Iris pigment epithelial cell (primary cell): ENCODE measurements around the gene NHLRC4.

Experiments used
- DNase-seq: peaks from one replicate; pipeline ENCODE4 v3.0.0-alpha.2; 2011; ENCODE audit warnings: low read depth

The NHLRC4 gene

DNA sequence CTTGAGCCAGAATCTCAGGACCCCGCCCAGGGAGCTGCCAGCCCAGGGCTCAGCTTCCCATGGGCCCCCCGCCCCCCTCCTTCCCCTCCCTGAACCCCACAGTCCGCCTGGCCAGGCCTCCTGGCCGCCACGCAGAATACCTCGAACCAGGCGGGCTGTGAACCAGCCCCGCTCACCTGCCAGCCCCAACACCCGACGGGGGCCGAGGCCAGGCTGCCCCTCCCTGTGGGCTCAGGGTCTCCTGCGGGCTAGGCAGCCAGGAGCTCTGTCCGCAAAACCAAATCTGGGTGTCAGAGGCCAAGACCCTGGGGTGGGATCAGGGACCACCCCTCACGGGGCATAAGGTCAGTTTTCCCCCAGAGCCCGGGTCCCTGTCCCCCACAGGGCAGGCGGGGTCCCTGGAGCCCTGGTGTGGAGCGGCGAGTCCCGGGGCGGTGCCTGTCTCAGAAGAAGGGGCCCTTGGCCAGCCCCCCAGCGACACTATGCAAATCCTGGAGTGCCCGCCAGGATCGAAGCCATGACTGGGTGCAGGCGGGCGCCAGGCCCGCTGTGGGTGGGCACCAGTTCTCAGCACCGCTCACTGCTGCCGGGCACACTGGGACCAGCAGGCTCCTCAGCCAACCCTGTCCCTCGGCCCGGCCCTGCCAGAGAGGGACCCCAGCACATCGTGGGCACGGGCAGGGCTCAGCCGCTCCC is 13.1 kb upstream of the NHLRC4 start:
- no peak for DNase-seq

DNA sequence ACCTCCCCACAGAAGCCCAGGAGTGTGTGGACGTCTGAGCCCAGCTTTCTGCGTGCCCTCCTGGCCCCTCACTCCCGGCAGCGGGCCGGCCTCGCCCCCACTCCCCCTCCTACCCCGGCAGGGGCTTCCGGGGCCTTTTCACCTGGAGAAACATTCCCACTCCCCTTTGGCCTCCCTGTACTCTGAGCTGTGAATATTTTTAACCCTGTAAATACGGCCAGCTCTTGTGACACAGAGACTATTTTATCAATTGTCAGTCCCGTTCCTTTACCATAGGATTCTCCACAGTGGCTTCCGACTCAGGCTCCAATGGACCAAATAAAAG is 12.5 kb upstream of the NHLRC4 start:
- DNase-seq: no peak

DNA sequence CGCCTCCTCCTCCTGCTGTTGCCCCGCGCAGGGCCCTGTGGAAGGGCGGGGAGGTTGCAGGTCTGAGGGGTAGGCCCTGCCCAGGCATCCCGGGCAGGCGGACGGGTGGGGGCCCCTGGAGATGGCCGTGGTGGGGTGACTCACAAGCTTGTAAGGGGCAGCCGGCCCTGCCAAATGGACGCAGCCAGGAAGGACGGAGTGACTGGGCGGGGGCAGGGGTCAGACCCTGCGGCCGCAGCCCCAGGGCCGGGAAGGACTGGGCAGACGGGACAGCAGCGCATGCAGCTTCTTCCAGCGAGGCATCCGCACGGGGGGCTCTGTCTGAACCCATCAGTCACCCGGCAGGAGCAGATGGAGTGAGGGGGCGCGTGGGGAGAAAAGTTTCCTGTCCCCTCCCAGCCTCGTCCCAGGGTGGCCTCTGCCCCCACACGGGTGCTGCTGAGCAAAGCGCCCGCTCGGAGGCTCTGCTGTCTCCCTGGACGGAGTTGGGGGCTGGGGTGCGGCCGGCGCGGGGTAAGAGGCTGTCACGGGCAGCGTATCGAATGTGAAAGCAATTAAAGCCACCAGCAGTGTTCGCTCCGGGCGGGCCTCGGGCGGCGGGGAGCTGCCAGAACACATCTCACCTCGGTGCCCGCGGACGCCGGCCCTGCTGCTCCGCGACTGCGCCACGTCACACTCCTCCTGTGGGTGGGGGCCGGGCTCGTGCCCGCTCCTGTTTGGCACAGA is 12.0 kb upstream of the NHLRC4 start:
- peak; percentile 50 for DNase-seq

DNA sequence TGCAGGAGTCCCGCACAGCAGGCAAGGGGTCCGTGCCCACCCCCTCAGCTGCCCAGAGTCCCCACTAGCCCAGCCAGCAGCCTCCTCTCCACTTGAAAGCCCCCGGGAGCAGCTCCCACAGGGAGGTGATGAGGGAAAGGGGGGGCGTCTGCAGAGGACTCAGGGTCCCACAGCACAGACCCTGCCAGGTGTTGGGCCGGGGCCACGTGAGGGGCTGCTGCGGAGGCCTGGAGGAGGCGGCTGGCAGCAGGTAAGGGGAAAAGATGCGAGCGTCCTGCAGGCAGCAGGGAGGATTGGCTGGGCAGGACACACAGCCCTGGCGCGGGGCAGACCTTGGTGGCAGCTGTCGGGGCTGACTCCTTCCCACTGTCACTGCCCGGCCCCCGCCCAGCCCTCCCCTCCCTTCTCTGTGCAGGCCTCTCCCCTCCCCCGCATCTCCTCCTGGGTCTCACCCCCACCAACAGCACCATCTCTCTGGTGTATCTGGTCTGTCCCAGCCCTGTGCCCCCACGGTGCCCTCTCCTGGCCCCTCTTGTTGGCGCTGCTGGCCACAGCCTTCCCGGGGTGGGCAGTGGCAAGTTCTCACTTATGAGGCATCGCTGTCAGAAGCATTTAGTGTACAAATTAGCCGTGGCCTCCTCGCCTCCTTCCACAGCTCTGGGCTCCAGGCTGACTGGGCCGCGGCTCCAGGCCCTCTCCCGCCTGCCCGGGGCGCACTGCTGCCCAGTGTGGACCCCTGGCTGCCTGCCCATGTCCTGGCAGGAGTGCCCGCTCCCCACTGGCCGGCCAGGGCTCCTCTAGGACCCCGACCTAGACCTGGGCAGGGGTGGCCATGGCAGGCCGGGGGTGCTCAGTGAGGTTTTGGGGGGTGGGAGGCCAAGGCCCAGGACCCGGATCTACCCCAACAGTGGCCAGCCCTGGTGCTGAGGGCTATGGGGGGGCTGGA is 11.0 kb upstream of the NHLRC4 start:
- DNase-seq: no peak

DNA sequence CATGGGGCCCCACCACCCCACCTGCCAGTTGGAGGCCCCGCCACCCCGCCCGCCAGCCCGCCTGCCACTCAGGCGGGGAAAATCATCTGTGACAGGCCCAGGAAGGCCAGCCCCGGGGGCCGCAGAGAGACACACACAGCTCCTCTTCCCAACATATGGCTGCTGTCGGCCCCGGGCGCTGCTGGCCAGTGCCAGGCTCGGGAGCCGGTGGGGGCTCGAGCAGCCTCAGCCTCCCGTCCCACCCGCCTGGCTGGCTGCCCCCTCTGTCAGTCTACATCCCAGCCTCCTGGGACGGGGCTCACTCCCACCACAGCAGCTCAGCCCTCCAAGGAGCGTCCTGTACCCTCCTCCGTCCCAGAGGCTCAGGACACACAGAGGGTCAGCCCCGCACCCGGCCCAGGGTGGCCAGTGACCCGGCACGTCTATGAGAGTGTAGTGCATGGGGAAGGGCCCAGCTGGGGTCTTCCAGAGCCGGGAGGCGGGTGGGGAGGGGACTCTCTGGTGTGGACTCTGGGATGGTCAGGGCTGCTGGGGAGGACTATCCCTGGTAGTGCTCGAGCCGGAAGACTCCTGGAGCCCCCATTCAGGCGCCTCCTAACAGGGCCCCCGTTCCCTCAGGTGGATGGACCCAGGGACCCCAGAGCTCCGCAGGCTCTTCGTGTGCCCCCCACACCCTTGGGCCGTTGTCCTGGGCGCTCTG is 10.2 kb upstream of the NHLRC4 start:
- no peak for DNase-seq

DNA sequence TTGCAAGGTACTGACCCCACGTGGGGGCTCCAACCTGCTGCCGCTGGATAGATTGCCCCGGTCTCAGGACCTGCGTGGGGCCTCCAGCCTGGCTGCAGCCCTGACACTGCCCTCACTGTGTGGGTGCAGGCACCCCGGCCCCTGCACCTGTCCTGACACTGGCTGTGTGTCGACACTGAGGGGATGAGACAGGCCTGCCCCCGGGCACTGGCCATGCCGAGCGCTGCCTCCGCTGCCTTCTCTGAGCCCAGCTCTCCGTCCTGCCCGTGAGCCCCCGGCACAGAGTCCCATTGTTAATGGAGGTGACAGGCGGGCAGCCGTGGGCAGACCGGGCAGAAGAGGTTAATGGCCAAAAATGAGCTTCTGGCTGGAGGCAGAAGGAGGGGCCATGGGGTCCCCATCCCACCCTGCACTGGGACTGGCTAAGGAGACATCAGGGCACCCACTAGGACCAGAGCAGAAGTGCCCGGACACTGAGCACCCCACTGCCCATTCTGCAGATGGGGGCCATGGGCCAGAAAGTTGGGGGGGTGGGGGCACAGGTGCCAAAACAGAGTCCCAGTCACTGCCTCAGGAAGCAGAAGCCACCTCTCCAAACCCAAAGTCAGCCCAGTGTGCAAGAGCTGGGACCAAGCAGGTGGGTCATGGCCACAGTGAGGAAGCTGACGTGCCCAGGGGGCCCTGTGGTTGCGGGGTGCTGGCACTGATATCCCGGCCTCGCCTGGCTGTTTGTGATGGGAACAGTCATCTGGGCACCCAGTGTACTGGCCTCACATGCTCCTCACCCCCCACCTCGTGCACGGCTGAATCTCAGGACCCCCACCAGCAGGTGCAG is 9.1 kb upstream of the NHLRC4 start:
- no peak for DNase-seq

DNA sequence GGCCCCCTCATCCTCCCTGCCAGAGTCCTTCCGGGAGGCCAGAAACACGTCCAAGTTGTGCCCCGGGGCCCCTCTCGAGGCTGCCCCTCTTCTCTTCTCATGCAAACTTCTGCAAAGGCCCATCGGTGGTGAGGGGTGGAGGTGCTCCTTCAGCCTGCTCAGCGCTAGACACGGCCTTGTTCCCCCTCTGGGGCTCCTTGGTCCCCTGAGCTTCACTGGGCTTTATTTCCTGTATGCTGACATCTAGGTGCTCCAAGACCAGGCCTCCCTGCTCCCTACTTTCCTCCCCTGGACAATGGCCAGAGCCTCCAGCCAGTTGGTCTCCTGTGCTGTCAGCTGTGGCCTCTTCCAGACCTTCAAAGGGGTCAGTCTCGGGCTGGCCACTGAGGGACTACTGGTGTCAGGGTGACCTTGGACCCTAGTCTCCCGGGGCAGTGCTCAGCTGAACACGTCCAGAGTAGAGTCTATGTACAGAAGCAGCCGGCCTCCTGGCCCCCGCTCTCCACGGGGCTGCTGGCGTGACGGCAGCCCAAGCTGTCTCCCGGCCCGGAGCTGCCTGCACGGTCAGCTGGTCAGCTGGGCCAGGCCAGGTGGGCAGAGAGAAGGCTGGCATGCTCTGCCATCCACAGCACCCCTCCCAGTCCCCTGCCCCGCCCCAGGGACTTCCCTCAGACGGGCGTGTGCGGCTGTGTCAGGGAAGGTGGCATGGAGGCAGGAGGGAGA is 8.3 kb upstream of the NHLRC4 start:
- DNase-seq: no peak

DNA sequence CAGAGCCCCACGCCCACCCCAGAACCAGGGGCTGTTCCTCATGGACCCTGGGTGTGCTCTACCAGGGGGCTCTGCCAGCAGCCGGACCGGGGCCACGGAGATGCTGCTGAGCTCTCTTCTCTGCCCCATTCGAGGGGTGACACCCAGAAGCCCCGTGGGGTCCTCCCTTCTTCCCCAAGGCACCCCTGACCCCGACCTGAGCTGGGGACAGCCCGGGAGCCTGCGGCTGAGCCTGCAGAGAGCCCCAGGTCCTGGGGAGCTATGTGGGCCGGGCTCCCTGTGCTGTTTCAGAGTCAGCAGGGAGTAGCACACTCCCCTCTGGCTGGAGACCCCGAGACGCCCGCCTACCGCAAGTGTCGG is 7.8 kb upstream of the NHLRC4 start:
- DNase-seq: no peak

DNA sequence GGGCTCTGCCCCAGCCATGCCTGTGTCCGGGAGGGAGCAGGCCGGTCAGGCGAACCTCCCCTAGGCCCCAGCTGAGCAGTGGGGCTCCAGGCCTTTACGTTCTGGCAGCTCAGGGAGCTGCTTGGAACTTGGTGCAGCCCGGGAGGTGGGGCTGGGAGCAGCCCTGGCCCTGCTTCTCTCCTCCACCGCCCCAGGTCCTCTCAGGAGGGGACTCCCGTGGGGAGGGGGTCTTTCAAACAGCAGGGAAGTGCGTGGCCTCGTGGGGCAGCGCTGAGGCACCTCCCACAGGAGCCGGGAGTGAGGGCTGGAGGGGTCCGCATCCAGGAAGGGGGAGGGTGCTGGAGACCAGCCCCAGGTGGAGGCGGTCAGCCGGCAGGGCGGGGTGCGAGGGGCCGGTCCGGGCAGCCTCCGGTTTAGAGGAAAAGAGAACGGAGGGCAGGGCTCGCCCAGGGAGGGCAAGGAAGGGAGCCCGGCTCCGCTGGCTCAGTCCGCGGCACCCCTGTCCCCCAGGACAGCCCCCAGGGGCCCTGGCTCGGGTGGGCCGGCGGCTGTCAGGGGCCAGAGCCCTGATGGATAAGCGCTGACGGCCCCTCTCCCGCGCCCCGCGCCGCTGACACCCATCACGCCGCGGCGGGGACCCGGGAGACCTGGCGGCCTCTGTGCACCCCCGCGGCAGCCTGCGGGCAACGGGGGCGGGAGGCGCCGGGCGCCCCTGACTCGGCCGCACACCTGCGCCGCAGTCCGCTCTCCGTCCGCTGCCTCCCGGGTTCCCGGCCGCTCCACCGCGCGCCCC is 7.2 kb upstream of the NHLRC4 start:
- DNase-seq: no peak

DNA sequence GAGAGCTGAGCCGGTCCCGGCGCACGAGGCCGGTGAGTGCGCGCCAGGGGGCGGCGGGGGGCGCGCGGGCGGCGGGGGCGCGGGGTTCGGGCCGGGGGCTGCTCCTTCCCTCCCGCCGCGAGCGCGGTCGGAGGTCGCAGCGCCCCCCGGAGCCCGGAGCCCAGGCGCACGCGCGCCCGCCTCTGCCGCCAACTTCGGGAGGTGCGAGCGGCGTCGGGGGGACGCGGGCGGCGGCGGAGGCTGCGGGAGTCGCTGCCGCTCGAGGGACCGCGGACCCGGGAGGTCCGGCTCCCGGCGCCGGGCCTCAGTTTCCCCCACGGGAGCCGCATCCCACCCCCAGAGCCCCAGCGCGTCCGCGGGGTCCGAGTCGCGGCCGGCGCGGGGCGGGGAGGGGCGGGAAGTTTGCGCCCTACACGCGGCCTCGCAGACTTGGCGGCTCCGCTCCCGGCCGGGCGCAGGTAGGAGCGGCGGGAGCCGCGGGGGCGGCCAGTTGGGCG is 6.6 kb upstream of the NHLRC4 start, which contains the start of gene PRR35:
Gene PRR35 (plus strand): TSS at position 191 of the 497 bp plus-strand sequence. CDS start 2,901 bp downstream, outside the sequence.
- no peak for DNase-seq

DNA sequence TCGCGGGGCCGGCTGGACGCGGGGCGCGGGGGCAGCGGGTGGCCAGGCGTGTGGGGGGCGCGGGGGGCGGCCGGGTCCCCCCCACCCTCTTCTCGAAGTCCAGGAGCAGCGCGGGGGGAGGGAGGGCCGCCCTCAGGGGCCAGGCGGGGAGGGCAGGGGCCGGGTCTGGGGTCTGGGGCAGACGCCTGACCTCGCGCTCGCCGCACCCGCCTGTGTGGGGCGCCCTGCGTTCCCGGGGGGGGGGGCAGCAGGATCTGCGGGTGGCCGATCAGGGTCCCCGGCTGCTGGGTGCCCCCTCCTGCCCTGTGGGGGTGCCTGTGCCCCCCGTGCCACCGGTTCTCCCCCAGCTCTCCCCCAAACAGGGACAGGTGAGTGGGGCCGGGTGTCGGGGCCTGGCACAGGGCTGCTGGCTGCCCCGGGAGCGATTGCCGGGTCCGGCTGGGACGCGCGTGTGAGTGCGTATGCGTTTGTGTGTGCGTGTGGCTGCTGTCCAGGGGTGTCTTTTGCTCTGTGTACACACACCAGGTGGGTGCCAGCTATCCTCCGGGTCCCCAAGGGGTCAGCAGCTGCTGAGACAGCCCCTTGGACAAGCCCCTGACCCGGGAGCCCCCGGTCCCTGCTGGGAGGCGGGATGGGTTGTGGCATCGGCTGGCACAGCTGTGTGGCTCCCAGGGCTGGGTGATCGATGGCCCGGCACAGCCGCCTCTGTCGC is 5.9 kb upstream of the NHLRC4 start:
- DNase-seq: no peak

DNA sequence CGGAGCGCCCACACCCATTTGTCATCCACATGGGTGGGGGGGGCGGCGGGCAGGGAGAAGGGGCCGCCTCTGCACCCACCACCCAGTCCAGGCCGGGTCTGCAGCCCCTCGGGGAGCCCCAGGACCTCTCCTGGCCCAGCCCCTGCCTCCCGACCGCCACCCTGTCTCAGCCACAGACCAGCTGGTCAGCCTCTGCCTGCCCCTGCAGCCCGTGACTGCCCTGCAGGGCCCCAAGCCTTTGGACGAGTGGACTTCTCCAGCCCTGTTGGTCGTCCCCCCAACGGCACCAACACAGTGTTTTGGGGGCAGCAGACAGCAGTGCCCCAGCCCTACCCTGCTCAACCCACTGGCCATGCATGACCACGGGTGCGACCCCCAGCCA is 5.4 kb upstream of the NHLRC4 start:
- DNase-seq: no peak

DNA sequence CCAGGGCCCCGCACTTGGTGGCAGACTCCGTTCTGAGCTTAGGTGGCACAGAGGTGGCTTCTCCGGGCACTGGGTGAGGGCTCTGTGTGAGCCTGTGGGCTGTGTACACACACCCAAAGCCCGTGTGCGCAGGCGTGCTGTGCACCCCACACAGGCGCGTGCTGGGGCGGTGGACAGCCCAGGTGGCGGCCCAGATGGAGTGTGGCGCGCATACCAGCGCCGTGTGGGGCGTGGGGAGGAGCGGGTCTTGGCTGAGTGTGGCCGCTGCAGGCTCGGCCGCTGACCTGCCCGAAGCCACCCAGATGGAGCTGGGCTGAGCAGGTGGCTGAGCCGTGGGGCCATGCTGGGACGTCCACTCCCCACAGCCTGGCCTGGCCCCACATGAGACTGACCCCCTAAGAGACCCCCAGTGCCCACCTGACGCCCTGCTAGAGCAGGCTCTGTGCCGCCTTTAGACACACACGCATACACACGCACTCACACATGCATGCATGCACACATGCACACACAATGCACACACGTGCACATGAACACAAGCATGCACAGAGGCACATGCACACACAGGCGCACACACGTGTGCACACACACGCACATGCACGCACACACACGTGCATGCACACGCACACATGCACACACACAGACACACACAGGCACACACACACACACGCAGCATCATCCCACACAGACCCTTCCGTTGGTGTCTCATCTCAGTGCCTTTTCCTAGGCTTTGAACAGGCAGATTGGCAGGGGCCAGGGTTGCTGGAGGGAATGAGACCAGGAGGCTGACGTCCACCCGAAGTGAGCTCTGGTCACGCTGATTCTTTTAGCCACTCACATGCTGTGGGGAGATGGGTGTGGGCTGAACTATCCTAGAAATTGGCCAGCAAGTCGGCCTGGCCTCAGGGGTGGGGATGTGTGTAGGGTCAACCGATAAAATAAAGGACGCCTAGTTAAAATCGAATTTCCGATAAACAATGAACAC is 4.6 kb upstream of the NHLRC4 start:
- DNase-seq: no peak

DNA sequence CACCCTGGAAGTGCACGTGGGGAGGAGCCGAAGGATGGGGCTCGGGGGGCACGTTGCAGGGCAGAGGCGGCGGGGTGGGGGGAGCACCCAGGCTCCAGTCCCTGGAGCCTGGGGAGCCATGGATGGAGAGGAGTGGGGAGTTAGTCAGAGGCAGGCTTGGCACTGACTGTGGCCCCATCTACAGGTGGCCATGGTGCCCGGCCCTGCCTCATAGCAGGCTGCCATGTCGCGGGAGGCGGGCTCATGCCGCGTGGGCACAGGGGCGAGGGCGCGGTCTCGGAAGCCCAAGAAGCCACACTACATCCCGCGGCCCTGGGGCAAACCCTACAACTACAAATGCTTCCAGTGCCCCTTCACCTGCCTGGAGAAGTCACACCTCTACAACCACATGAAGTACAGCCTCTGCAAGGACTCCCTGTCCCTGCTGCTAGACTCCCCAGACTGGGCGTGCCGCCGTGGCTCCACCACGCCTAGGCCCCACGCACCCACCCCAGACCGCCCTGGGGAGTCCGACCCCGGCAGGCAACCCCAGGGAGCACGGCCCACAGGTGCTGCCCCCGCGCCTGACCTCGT is 3.6 kb upstream of the NHLRC4 start:
- DNase-seq: no peak

DNA sequence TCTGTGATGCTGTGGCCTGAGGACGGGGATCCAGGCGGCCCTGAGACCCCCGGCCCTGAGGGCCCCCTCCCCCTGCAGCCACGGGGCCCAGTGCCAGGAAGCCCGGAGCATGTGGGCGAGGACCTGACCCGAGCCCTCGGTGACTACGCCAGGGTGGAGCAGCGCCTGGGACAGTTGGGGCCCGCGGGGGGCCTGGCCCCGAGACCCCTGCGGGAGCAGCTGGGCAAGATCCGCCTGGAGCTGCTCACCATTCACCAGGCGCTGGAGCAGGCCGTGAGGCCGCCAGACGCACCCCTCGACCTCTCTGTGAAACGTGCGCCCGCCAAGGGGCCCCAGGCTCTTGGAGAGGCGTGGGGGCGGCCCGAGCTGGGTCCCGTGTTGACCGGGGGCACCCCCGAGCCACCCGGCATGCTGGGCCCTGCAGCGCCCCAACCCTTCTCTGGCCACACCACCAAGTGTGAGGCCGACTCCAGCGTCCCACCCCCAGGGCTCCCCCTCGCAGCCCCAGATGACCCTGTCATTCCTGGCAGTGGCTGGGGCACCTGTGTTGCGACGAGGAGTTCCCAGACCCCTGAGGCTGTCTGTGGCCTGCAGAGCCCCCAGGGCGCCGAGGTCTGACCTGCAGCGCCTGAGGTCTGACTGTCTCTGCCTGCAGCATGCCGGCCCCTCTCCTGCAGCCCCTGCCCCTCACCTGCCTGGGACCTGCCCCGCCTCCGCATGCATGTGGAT is 2.0 kb upstream of the NHLRC4 start:
- no peak for DNase-seq

DNA sequence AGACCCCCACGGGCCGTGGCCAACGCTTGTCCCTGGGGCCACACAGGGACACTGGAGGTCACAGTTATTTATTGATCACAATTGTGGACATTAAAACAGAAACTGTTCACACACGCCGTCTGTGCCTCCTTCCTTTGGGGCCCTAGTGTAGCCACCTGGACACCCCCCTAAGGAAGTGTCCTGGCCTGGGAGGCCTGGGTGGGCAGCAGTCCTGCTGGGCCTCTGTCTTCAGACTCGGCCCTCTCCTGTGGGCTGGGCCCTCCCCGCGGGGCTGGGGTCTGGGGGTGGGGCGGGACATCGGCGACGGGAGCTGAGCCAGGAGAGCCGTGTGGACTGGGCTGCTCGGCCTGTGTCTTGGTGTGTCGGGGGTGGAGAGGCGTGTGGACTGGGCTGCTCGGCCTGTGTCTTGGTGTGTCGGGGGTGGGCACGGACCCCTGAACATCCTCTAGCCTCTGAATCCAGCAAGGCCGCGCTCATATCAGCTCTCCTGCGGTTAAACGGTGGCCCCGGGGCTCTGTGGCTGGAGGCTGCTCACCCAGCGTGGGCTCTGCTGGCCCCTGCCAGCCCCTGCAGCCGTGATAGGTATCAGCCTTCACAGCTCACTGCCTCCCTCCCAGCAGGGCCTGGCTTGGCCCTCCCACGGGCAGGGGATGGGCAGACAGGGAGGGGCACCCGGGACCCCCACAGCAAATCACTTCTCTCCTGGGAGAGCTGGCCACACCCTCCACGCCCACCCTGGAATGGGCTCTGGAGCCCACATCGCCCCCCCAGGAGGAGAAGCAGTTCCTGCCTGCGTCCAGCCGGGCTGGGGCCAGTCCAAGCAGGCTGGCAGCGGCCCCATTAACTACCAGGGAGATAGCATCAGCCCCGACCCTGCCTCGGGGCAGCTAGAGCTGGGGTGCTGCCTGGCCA is 1.1 kb upstream of the NHLRC4 start:
- DNase-seq: no peak
